SK-N-MC (cell line): ENCODE data around the gene BLTP1.
"Not testable (repeated sequence)": the region's sequence is repeated elsewhere in the genome, so short reads cannot be mapped to it uniquely, and the experiment has no call there.

ENCODE experiments used
- DNase-seq: peaks from one replicate; pipeline ENCODE4 v3.0.0-alpha.2; 2011; ENCODE audit warnings: low read depth, low spot score
- H3K27ac ChIP-seq: fragments of 200-600 bp; sonication (generic); 2 replicates; pipeline ENCODE4 v1.5.1; 2016; ENCODE audit warnings: mixed run types
- H3K36me3 ChIP-seq: fragments of 200-600 bp; sonication (generic); 2 replicates; pipeline ENCODE4 v1.6.1; 2017; ENCODE audit warnings: antibody characterized with exemption, low read length, mixed read lengths; ENCODE audit not compliant: insufficient read depth
- H3K4me3 ChIP-seq: fragments of 200-600 bp; sonication (generic); 2 replicates; pipeline ENCODE4 v1.5.1; 2016
- H3K9ac ChIP-seq: fragments of 200-600 bp; sonication (generic); 2 replicates; pipeline ENCODE4 v1.8.0; 2017; ENCODE audit warnings: mixed run types, mixed read lengths; ENCODE audit not compliant: insufficient read length
- H3K9me3 ChIP-seq: fragments of 200-600 bp; sonication (generic); 2 replicates; pipeline ENCODE4 v1.6.1; 2017; ENCODE audit warnings: low read depth, mild to moderate bottlenecking, antibody characterized with exemption, low read length, moderate library complexity, mixed read lengths
- EZH2 ChIP-seq: fragments of 200-600 bp; sonication (generic); IDR thresholded peaks from one replicate; pipeline ENCODE4 v1.6.1; 2017; ENCODE audit warnings: antibody characterized with exemption
- FOXP2 ChIP-seq: optimal IDR thresholded peaks from 2 replicates; pipeline ENCODE3; 2011; ENCODE audit warnings: mild to moderate bottlenecking, moderate library complexity; ENCODE audit not compliant: insufficient read depth; ENCODE audit errors: extremely low read length, control extremely low read depth
- POLR2AphosphoS5 ChIP-seq: IDR thresholded peaks from 2 replicates; pipeline ENCODE4 v1.6.1; 2012; ENCODE audit warnings: mild to moderate bottlenecking, low read depth, low read length, borderline replicate concordance

BLTP1 gene

GRCh38 chr4:122151982-122152710, at the start of gene BLTP1:
Gene BLTP1 (plus strand): TSS chr4:122152331. CDS start chr4:122170648, 18,317 bp downstream.
- H3K27ac ChIP-seq, result no peak within 1 kb of the TSS
- no peaks in the 10 kb centered on the region for H3K9me3 ChIP-seq
- H3K4me3 ChIP-seq, result peak within 1 kb of the TSS; percentile 76
- TF ChIP-seq POLR2AphosphoS5 (peak; percentile 91), FOXP2 (no peak)
- H3K9ac ChIP-seq, result peak within 1 kb of the TSS; percentile 67
- peaks cover 10% of the 10 kb centered on the region; the same call in 1 of the 2 replicates for H3K36me3 ChIP-seq
- DNase-seq, result peak; percentile 22

GRCh38 chr4:122104184-122104583, 47.9 kb upstream of the BLTP1 start:
- Histone ChIP-seq H3K36me3 (no peaks in the 10 kb centered on the region), H3K9ac (no peak overlapping the region), H3K4me3 (no peak overlapping the region), H3K9me3 (no peaks in the 10 kb centered on the region), H3K27ac (no peak overlapping the region)
- no peak for DNase-seq
- TF ChIP-seq EZH2 (no peak), FOXP2 (no peak), POLR2AphosphoS5 (no peak)

- DNase-seq, result no peak
- Histone ChIP-seq H3K36me3 (no peaks in the 10 kb centered on the region), H3K4me3 (no peak overlapping the region), H3K9me3 (no peaks in the 10 kb centered on the region), H3K27ac (no peak overlapping the region), H3K9ac (no peak overlapping the region)
- no peak for TF ChIP-seq EZH2
- no peak for TF ChIP-seq POLR2AphosphoS5
- TF ChIP-seq FOXP2, result no peak
These were observed 44.5 kb upstream of the BLTP1 start for GRCh38 chr4:122107680-122108079.

GRCh38 chr4:122110304-122110703, 41.8 kb upstream of the BLTP1 start:
- not testable (repeated sequence) for DNase-seq, H3K36me3 ChIP-seq, H3K9me3 ChIP-seq, H3K9ac ChIP-seq, H3K4me3 ChIP-seq, H3K27ac ChIP-seq

GRCh38 chr4:122117743-122118142, 34.4 kb upstream of the BLTP1 start:
- H3K4me3 ChIP-seq, result no peak overlapping the region
- H3K36me3 ChIP-seq, result no peaks in the 10 kb centered on the region
- no peak overlapping the region for H3K27ac ChIP-seq
- TF ChIP-seq FOXP2 (no peak), POLR2AphosphoS5 (no peak), EZH2 (no peak)
- no peaks in the 10 kb centered on the region for H3K9me3 ChIP-seq
- DNase-seq, result no peak
- no peak overlapping the region for H3K9ac ChIP-seq

GRCh38 chr4:122118243-122118642, 33.9 kb upstream of the BLTP1 start:
- H3K27ac ChIP-seq, result no peak overlapping the region
- H3K36me3 ChIP-seq, result no peaks in the 10 kb centered on the region
- no peak overlapping the region for H3K9ac ChIP-seq
- no peak overlapping the region for H3K4me3 ChIP-seq
- no peaks in the 10 kb centered on the region for H3K9me3 ChIP-seq
- TF ChIP-seq EZH2, result no peak
- no peak for TF ChIP-seq POLR2AphosphoS5
- TF ChIP-seq FOXP2, result no peak
- DNase-seq, result no peak

- H3K9ac ChIP-seq, result no peak overlapping the region
- no peak for TF ChIP-seq FOXP2
- no peak for TF ChIP-seq EZH2
- no peak for TF ChIP-seq POLR2AphosphoS5
- H3K27ac ChIP-seq, result no peak overlapping the region
- no peaks in the 10 kb centered on the region for H3K9me3 ChIP-seq
- H3K4me3 ChIP-seq, result no peak overlapping the region
- DNase-seq, result no peak
- no peaks in the 10 kb centered on the region for H3K36me3 ChIP-seq
These were observed 32.4 kb upstream of the BLTP1 start for GRCh38 chr4:122119739-122120138.

- no peak overlapping the region for H3K4me3 ChIP-seq
- DNase-seq, result no peak
- no peak overlapping the region for H3K9ac ChIP-seq
- H3K27ac ChIP-seq, result no peak overlapping the region
- TF ChIP-seq FOXP2, result no peak
- TF ChIP-seq POLR2AphosphoS5, result no peak
- no peak for TF ChIP-seq EZH2
- no peaks in the 10 kb centered on the region for H3K9me3 ChIP-seq
- no peaks in the 10 kb centered on the region for H3K36me3 ChIP-seq
These were observed 30.5 kb upstream of the BLTP1 start for GRCh38 chr4:122121593-122121992.

- no peak for TF ChIP-seq POLR2AphosphoS5
- TF ChIP-seq EZH2, result no peak
- TF ChIP-seq FOXP2, result no peak
- no peak overlapping the region for H3K9ac ChIP-seq
- H3K4me3 ChIP-seq, result no peak overlapping the region
- no peak for DNase-seq
- no peaks in the 10 kb centered on the region for H3K9me3 ChIP-seq
- H3K36me3 ChIP-seq, result no peaks in the 10 kb centered on the region
- no peak overlapping the region for H3K27ac ChIP-seq
These were observed 30.0 kb upstream of the BLTP1 start for GRCh38 chr4:122122083-122122482.
